NCI-H2227 (cell line): ENCODE results near the gene ZNF837.

Experiments used
- DNase-seq: peaks from one replicate; lab custom pipeline; 2025; ENCODE audit not compliant: unreplicated experiment; lab: John Stamatoyannopoulos, UW

Gene ZNF837

DNA sequence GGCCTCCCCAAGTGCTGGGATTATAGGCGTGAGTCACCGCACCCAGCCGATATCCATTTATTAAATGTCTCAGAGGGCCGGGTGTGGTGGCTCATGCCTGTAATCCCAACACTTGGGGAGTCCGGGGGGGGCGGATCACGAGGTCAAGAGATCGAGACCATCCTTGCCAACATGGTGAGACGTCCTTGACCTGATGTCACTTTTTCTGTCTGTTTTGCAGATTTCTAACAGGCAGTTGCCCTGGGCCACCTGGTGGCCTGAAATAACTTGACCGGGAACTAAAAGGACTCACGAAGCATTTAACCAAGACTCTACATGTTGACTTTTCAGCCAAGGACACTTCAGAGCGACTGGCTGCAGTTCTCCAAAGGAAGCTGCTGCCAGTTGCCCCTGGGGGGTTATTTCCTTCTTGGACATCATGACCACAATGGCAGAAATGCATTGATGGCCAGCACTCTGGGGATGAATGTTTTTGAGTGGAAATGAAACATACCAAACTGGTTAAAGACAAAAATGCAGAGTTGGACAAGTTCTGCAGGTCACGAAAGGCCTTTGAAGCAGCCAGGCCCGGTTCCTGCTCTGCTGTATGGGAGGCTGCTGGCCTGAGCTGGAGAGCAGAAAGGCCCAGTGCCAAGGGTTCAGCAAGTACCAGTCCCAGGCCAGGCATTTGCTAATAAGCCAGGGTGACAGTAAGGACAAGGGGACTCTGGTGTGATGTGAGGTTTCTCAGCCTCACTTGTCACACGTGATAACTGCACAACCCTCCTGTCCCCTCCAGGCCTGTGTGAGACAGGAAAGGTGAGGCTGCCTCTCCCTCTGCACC, 8.3 kb downstream of the ZNF837 start:
- DNase-seq = no peak

DNA sequence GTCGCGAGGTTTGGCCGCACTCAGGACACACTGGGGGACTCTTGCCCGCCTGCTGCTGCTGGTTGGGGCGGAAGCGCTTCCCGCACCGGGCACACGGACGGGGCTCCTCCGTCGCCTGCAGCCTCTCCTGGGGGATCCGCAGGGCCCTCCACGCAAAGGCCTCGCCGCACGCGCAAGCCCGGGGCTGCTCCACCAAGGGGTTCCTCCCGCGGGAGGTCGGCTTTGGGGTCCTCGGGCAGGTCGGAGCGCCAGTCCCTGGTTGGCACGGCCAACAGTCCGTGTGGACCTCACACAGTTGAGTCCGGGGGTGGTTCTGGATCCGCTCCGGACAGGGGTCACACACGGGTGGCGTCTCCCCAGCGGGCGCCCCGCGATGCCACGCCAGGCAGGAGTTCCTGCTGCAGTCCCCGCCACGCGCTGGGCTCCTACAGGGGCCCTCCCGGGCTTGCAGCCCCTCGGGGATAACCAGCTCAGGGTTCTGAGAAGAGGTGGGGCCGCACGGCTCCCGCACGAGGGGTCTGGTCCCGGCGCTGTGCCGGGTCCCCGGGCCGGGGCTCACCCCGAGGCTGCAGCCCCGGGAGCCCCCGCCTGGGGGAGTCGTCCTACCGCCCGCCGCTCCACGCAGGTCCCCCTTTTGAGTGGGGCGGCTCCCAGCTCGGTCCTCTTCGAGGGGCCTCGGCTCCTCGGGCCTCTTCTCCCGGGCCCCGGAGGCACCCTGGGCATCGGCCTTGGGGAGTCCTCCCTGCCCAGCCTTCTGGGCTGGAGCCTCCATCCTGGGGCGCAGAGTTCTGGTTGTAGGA, 12.1 kb downstream of the ZNF837 start:
- DNase-seq = no peak

DNA sequence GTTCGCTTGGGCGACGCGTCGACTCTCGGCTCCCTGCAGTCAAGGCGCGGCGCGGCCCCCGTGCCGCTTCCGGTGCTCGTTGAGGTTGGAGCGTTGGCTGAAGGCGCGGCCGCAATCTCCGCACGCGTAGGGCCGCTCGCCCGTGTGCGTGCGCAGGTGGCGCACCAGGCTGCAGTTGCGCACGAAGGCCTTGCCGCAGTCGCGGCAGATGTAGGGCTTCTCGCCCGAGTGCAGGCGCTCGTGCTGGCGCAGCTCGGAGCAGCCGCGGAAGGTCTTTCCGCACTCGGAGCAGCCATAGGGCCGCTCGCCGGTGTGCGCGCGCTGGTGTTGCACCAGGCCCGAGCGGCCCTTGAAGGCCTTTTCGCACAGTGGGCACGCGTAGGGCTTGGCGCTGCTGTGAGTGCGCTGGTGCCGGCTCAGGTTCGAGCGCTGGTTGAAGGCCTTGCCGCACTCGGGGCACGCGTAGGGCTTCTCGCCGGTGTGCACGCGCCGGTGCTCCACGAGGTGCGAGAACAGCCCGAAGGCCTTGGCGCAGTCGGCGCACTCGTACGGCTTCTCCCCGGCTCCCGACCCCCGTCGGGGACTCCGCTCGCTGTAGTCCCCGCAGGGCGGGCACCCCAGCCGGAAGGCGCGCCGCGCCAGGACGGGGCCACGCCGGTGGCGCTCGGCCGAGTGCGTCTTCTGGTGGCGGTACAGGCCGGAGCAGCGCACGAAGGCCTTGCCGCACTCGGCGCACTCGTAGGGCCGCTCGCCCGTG, 13.0 kb downstream of the ZNF837 start:
- no peak for DNase-seq

DNA sequence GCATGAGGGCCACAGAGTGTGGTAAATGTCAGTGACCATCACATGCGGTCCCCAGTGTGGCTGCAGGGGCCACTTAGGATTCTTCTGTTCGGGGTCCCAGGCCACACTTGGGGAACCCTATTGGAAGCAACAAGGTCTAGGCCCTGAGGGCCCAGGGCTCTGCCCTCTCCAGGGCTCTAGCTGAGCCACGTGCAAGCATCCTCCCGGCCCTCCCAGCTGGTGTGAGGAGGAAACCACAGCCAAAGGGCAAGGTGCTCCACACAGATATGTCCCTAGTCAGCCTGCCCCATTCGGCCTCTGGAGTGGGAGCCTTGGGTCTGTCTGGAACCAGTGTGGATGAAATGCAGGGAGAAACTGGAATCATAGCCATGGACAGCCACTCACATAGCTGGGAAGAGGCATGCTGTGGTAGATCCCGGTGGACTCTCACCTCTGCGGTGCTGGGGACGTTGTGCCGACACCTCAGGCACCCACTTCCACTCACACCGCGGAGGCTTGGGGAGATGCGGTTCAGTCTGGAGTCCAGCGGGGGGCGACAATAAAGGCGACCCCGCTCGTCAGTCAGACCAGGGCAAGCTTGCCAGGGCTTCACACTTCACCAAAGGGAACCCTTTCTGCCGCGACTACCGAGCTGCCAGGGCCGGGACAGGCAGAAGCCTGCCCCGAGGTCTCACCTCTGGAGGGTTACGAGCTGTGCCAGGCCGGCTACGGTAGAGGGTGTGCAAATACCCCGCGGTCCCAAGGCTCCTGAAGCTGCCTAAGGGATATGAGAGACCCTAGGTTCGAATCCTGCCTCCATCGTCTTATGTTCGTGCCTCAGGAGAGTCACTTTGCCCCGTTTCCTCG, 14.0 kb downstream of the ZNF837 start:
- no peak for DNase-seq

DNA sequence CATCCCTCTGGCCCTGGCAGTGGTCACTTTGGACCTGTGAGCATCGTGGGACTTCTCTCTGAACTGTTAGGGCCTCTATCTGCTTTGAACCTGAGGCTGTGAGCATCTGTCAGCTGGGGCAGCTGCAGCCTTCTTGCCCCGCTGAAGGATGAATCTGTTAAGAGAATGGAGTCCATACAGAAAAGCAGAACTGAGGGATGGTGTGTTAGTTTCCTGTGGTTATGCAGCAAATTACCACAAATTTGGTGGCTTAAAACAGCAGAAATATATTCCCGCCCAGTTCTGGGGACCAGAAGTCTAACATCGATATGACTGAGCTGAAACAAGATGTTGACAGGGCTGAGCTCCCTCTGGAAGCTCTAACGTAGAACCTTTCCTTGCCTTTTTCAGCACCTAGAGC, 16.7 kb downstream of the ZNF837 start:
- DNase-seq = no peak

DNA sequence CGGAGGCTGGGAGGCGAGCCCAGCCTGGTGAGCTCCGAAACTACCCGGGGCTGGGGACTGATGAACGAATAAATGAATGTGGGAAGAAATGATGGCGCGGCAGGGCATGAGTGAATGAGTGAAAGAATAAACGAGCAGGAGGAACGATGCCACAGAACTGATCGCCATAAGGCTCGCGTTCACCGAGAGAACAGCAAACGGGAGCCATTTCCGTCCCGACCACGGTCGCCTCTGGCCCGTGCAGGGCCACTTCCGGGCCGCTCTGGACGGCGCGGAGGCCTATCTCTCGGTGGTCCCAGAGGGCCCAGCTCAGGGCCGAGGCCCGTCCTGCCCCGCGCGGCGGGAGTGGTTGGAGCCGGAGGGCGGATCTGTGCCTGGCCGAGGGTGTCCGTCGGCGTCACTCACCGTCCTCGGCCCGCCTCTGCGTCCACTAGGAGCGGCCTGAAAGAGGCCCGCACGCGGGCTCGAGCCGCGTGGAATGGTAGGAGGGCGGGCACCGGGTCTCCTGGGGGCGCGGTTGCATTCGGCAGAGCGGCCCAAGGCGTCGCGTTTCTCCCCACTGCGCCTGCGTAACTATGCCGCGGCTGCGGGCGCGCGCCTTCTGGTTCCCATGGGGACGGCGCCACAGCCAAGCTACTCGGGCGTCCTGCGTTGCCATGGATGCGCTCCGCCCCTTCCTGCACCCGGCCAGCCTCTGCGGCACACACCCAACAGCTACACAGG, 18.4 kb downstream of the ZNF837 start, which contains the start of gene ZNF497:
Gene ZNF497 (minus strand): TSS at position 480 of the 723 bp plus-strand sequence. CDS start 5,116 bp downstream, outside the sequence.
- peak; percentile 100 for DNase-seq

DNA sequence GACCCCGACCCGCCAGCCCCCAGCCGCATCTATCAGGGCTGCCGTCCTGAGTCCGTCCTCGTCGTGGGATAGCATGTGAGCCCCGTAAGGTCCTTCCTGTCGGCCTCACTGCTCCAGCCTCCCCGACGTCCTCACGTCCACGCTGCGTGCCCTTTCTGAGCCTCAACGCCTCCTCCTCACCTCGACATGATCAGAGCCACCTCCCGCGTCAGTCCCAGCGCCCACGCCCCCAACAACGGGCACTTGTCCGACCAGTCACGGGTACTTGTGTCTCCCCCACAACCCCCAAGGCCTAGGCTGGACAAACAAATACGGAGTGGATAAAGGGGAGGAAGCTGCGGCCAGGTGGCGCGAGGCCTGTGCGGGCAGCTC, 18.9 kb downstream of the ZNF837 start:
- peak; percentile 91 for DNase-seq

DNA sequence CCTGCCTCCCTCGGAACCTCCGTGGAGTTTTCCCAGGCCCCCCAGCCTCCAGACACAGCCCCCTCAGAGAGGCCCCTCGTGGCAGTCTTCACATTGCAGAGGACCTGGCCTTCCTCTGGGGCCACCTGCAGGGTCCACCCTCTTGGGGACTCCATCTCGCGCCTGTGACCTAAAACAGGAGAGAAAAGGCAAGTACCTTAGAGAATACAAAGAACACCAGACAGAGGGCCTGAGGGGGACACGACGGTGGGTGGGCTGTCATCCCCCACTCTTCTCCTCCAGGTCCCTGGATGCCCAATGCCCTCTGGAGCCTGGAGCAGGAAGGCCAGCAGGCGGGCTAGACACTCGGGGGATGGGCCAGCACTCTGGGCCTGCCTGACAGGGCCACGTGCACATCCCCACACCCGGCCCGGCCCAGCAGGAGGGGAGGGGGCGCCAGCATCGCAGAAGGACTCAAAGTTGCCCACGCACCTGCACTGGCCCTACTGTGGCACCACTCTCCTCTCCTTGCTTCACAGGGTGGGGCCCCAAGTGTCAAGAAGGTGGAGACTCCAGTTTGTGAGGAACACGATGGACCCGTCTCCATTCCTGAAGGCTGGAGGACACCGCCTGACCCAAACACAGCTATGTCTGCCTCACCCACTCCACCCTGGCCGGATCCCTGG, 23.2 kb downstream of the ZNF837 start:
- DNase-seq = no peak

DNA sequence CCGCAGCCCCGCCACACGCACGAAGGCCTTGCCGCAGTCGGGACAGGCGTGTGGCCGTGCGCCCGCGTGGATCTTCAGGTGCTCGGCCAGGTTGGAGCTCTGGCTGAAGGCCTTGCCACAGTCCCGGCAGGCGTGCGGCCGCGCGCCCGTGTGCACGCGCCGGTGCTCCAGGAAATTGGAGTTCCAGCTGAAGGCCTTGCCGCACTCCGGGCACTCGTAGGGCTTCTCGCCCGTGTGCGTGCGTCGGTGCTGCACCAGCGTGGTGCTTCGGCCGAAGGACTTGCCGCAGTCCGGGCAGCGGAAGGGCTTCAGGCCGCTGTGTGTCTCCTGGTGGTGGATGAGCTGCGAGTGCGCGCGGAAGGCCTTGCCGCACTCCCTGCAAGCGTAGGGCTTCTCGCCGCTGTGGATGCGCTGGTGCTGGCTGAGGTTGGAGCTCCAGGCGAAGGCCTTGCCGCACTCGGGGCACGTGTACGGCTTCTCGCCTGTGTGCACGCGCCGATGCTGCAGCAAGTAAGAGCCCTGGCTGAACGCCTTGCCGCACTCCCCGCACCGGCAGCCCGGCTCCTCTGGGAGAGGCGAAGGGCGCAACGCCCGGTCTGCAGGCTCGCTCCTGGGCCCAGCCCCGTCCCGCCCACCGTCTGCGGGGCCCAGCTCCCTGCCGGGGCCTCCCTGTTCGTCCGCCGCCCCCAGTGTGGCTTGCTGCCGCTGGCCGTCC, 23.9 kb downstream of the ZNF837 start:
- DNase-seq = no peak

DNA sequence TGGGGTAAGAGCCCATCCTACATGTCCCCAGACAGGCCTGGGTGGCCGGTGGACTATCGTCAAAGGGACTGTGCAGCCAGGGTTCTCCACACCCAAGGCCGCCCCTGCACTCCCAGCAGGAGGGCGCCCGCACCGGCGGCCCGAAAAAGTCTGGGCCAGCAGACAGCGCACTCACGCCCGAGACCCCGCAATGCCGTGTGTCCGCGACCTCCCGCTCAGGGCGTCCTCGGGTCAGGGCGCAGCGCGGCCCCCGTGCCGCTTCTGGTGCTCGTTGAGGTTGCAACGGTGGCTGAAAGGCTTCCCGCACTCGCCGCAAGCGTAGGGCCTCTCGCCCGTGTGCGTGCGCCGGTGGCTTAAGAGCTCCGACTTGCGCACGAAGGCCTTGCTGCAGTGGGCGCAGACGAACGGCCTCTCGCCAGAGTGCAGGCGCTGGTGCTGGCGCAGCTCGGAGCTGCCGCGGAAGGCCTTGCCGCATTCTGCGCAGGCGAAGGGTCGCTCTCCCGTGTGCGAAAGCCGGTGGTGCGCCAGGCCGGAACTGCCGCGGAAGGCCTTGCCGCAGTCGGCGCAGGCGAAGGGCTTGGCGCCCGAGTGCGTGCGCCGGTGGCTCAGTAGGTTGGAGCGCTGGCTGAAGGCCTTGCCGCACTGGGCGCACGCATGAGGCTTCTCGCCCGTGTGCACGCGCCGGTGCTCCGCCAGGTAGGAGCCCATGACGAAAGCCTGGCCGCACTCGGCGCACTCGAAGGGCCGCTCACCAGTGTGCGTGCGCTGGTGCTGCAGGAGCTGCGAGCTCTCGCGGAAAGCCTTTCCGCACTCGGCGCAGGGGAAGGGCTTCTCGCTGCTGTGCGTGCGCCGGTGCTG, 24.7 kb downstream of the ZNF837 start:
- no peak for DNase-seq

DNA sequence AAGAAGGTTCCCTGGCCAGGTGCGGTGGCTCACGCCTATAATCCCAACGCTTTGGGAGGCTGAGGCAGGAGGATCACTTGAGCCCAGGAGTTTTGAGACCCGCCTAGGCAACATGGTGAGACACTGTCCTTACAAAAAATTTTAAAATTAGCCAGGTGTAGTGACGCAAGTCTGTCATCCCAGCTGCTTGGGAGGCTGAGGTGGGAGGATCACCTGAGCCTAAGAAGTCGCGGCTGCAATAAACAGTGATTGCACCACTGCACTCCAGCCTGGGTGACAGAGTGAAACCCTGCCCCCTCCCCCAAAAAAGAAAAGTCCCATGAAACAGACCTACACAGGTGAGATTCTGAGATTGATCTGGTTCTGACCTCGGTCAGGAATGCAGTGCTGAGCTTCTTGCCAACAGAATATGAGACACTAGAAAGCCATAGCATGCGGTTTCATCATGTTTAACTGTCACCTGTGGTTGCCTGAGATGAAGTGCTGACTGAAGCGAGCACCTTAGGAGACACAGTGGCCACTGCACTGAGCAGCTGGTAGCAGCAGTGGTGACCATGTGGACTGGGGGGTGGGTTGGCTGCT, 25.5 kb downstream of the ZNF837 start:
- no peak for DNase-seq

DNA sequence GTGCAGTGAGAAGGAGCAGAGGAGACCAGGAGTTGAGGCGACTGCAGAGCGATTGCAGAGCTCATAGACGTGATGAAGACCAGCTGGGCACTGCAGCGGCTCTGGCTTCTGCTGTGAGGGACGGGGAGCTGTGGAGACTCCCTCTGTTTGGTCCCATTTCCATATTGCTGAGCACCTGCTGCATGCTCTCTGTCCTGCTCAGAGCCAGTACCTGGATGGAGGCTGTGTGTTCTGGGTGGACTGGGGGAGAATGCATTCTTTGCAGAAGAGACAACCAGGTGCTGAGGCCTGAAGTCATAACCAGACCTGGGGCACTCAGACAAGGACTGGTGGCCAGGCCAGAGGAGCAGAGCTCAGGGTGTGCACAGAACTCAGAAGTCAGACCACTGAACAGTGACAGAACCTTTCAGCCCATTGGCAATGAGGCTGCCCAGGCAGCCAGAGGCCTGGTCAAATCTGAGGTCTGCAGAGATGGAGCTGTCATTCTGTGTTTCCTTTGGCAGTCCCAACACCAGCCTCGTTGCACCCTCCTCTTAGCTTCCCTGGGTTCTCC, 26.3 kb downstream of the ZNF837 start:
- DNase-seq = no peak

DNA sequence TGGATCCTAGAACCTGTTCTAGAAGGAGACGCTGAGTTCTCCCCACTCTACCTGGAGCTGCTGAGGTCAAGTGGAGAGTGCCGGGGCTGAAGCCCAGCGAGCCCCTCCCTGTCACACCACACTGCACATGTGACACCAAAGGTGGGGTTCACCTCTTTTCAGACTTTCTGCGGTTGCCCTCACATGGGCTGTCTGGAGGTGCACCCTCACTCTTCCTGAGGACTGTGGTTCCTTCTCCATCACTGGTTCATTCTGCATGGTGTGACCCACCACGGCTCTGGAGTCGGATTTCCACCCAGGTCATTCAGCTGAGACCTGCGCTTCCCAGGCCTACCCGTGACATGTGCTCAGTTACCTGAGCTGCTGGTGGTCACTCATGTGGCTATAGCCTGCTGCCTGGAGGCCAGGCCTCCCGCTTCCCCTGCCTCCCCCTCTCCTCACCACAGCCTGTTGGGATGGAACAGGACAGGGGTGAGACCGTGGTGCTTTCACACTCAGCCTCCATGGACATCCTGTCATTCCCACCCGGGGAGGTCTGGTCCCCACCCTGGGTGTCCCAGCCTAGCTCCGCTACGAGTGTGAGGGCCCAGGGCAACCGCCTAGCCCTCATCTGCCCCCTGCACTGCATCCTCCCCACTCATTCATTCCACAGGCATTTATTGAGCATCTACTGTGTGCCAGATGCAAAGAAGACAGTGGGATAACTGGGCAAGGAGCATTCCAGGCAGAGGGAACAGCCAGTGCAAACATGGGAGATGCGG, 26.9 kb downstream of the ZNF837 start:
- DNase-seq = no peak

DNA sequence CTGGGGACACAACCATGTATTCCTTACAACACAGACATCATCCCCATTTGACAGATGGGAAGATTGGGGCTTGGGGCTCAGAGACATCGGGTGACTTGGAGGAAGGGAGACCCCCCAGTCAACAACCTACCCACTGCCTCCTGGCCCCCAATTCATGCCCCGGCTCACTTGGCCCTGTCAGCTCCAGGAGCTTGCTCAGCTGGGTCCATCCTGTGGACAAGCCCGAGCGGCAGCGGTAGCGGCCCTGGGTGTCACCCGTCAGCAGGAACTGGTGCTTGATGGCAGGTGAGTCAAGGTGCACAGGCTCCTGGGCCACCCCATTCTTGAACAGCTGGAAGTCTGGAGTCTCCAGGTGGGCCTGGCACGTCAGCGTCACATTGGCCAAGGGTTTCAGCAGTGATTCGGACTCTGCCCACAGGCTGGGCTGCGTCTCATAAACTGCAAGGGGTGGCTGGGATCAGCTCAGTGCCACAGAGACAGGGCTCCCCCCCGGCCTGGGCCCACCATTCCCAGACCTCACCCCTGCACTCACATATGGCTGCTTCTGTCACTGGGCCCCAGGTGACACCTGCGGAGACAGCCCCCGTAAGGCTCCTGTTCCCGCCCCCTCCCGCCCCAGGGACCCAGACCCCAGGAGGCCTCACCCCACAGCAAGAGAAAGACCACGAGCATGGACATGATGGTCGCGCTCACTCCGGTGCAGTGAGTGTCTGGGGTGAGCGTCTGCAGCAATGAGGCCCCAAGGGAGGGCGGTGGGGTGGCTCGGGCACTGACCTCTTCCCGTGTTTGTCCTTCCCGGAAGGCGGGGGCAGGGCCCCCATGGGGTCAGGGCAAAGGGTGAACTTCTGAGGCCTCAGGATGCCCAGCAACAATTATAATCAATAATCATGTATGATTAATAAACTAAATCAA, 27.8 kb downstream of the ZNF837 start, which contains the start of gene A1BG:
Gene A1BG (minus strand): TSS at position 733 of the 912 bp plus-strand sequence. CDS start 55 bp downstream, at position 678.
- no peak for DNase-seq
